MM.1S (cell line): ENCODE results near the gene GDAP2.

ENCODE experiments used
- EZH2 ChIP-seq: fragments of 300-600 bp; sonication (generic); optimal IDR thresholded peaks from 2 replicates; pipeline ENCODE3; 2017; ENCODE audit warnings: low read depth, mild to moderate bottlenecking, antibody characterized with exemption, low read length, mixed read lengths
- EZH2phosphoT487 ChIP-seq: fragments of 300-600 bp; sonication (generic); IDR thresholded peaks from 2 replicates; pipeline ENCODE4 v1.6.1; 2018; ENCODE audit warnings: antibody characterized with exemption, low read length
- TF ChIP-seq, protein P1 (sequence below): fragments of 300-600 bp; sonication (generic); IDR thresholded peaks from 2 replicates; pipeline ENCODE4 v1.5.1; 2016; ENCODE audit warnings: antibody characterized with exemption, low read length, mixed read lengths

DNA sequence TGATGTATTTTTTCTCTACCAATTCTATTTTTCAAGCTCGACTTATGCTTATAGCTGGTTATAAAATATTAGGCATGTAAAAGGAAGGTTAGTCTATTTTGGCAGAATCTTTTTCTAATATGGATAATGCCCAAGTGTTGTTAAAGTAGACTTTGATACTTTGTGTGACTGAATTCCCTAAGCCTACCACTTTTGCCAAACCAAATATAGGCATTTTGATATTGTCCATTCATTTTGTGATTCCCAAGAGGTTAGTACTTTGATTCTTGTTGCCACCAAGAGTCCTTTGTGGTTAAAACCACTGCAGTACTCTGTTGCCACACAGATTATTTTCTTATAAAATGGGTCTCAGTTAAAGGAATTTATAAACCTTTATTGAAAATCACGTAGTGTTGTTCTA is 4.3 kb upstream of the GDAP2 start:
- TF ChIP-seq, protein P1, sequence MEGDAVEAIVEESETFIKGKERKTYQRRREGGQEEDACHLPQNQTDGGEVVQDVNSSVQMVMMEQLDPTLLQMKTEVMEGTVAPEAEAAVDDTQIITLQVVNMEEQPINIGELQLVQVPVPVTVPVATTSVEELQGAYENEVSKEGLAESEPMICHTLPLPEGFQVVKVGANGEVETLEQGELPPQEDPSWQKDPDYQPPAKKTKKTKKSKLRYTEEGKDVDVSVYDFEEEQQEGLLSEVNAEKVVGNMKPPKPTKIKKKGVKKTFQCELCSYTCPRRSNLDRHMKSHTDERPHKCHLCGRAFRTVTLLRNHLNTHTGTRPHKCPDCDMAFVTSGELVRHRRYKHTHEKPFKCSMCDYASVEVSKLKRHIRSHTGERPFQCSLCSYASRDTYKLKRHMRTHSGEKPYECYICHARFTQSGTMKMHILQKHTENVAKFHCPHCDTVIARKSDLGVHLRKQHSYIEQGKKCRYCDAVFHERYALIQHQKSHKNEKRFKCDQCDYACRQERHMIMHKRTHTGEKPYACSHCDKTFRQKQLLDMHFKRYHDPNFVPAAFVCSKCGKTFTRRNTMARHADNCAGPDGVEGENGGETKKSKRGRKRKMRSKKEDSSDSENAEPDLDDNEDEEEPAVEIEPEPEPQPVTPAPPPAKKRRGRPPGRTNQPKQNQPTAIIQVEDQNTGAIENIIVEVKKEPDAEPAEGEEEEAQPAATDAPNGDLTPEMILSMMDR = no peak
- no peak for TF ChIP-seq EZH2
- no peak for TF ChIP-seq EZH2phosphoT487
